T-helper 2 cell treated with Interferon-gamma antibody and Interleukin-4, amounts not matched to agents 100 ng/mL and 5 ng/mL, for 36 hours (primary cell): ENCODE data around the gene ARHGEF39. TPM values are rescaled to one million over a fixed set of nuclear protein-coding genes. Genes with fewer than 3 reads are reported as not detected.
"Not testable (repeated sequence)": the region's sequence is repeated elsewhere in the genome, so short reads cannot be mapped to it uniquely, and the experiment has no call there.

ENCODE experiments used
- intact Hi-C: fragments of 100-400 bp; cut with micrococcal nuclease; formaldehyde crosslinking; loops from one replicate; pipeline ENCODE4 v1.15.1; 2023
- total RNA-seq: library from RNA; stranded (reverse); gene quantifications from 2 replicates; pipeline ENCODE4 v1.2.3, GENCODE V29; 2022

Gene ARHGEF39
- total RNA-seq, 1 donor from 2014 or later, result 14.7 TPM

- intact Hi-C loops, result no loop called here
Observed at GRCh38 chr9:35628389-35628991, 36.5 kb downstream of the ARHGEF39 start.

- intact Hi-C loops, result no loop called here
Observed at GRCh38 chr9:35627575-35627974, 37.4 kb downstream of the ARHGEF39 start.

GRCh38 chr9:35619800-35620158, 45.2 kb downstream of the ARHGEF39 start:
- intact Hi-C loops, result loop anchor here (1.0 kb wide), 1 partner anchor 28 kb away; no protein-coding TSS in a partner anchor

GRCh38 chr9:35618854-35619799, 45.9 kb downstream of the ARHGEF39 start:
- intact Hi-C loops, result loop anchor here (1.0 kb wide), 1 partner anchor 28 kb away; no protein-coding TSS in a partner anchor

GRCh38 chr9:35618325-35618727, 46.7 kb downstream of the ARHGEF39 start, which contains the start of gene CD72:
Gene CD72 (minus strand): TSS chr9:35618413. CDS start chr9:35618303, 110 bp downstream.
- intact Hi-C loops, result no loop called here

GRCh38 chr9:35617548-35617947, 47.4 kb downstream of the ARHGEF39 start:
- intact Hi-C loops, result no loop called here

- intact Hi-C loops, result no loop called here
Observed at GRCh38 chr9:35616681-35617459, 48.1 kb downstream of the ARHGEF39 start.

- intact Hi-C loops, result no loop called here
Observed at GRCh38 chr9:35615981-35616680, 48.9 kb downstream of the ARHGEF39 start.

GRCh38 chr9:35612843-35613242, 52.2 kb downstream of the ARHGEF39 start:
- intact Hi-C loops, result no loop called here

- intact Hi-C loops, result not testable (repeated sequence)
Observed at GRCh38 chr9:35612066-35612465, 52.9 kb downstream of the ARHGEF39 start.

- intact Hi-C loops, result no loop called here
Observed at GRCh38 chr9:35611230-35611797, 53.7 kb downstream of the ARHGEF39 start.

GRCh38 chr9:35609820-35610163, 55.2 kb downstream of the ARHGEF39 start:
- intact Hi-C loops, result loop anchor here (10.0 kb wide), 3 partner anchors 535 to 1485 kb away; partner anchors contain the start of genes CCL27, DCAF12, FANCG and VCP

Other genes with a start within 250 kb of the ARHGEF39 start
- gene RUSC2, start 175.1 kb downstream of the ARHGEF39 start, total RNA-seq, result 3.1 and 3.9 TPM in 2 replicates
- 30.0 and 33.1 TPM in 2 replicates for gene TESK1, start 59.9 kb downstream of the ARHGEF39 start, total RNA-seq
- gene CD72, start 46.8 kb downstream of the ARHGEF39 start, total RNA-seq, result 7.0 and 7.3 TPM in 2 replicates
- 198 and 205 TPM in 2 replicates for gene SIT1, start 14.3 kb downstream of the ARHGEF39 start, total RNA-seq
- 5,282 and 6,266 TPM in 2 replicates for gene RMRP, start 7.2 kb downstream of the ARHGEF39 start, total RNA-seq
- 25.6 and 27.2 TPM in 2 replicates for gene CCDC107, start 6.9 kb downstream of the ARHGEF39 start, total RNA-seq
- gene CA9, start 8.7 kb upstream of the ARHGEF39 start, total RNA-seq, result 0.27 and 0.30 TPM in 2 replicates
- gene TPM2, start 24.7 kb upstream of the ARHGEF39 start, total RNA-seq, result 5.9 and 6.0 TPM in 2 replicates
- gene TLN1, start 67.0 kb upstream of the ARHGEF39 start, total RNA-seq, result 360 and 382 TPM in 2 replicates
- 18.0 and 19.9 TPM in 2 replicates for gene CREB3, start 67.5 kb upstream of the ARHGEF39 start, total RNA-seq
- gene GBA2, start 84.0 kb upstream of the ARHGEF39 start, total RNA-seq, result 54.1 and 62.3 TPM in 2 replicates
- 22.8 and 23.3 TPM in 2 replicates for gene RGP1, start 84.1 kb upstream of the ARHGEF39 start, total RNA-seq
- gene MSMP, start 89.1 kb upstream of the ARHGEF39 start, total RNA-seq, result 0.55 TPM in 1 of 2 replicates, not detected in the other
- 9.6 and 10.2 TPM in 2 replicates for gene NPR2, start 126.4 kb upstream of the ARHGEF39 start, total RNA-seq
- 0.95 and 1.4 TPM in 2 replicates for gene SPAG8, start 147.1 kb upstream of the ARHGEF39 start, total RNA-seq
- 55.0 and 55.7 TPM in 2 replicates for gene HINT2, start 149.8 kb upstream of the ARHGEF39 start, total RNA-seq
- gene FAM221B, start 163.5 kb upstream of the ARHGEF39 start, total RNA-seq, result not detected in 2 replicates
- gene TMEM8B, start 164.0 kb upstream of the ARHGEF39 start, total RNA-seq, result 1.7 and 2.6 TPM in 2 replicates
- not detected in 2 replicates for gene OR13J1, start 205.2 kb upstream of the ARHGEF39 start, total RNA-seq
- gene HRCT1, start 241.0 kb upstream of the ARHGEF39 start, total RNA-seq, result not detected in 2 replicates
- not detected in 2 replicates for gene SPAAR, start 244.3 kb upstream of the ARHGEF39 start, total RNA-seq